Activated CD4-positive, CD25-positive, alpha-beta regulatory T cell (primary cell): Measurements from ENCODE around the gene MSL3.
A peak's percentile ranks its signal among the peaks of the same experiment; 100 is the strongest.

Experiments
- DNase-seq, 4 experiments: peaks; one replicate each; lab custom pipeline; 2025; lab: John Stamatoyannopoulos, UW

Gene MSL3

GRCh38 chrX:11759172-11759460 is 1.1 kb downstream of the MSL3 start:
- no peak for DNase-seq

DNA sequence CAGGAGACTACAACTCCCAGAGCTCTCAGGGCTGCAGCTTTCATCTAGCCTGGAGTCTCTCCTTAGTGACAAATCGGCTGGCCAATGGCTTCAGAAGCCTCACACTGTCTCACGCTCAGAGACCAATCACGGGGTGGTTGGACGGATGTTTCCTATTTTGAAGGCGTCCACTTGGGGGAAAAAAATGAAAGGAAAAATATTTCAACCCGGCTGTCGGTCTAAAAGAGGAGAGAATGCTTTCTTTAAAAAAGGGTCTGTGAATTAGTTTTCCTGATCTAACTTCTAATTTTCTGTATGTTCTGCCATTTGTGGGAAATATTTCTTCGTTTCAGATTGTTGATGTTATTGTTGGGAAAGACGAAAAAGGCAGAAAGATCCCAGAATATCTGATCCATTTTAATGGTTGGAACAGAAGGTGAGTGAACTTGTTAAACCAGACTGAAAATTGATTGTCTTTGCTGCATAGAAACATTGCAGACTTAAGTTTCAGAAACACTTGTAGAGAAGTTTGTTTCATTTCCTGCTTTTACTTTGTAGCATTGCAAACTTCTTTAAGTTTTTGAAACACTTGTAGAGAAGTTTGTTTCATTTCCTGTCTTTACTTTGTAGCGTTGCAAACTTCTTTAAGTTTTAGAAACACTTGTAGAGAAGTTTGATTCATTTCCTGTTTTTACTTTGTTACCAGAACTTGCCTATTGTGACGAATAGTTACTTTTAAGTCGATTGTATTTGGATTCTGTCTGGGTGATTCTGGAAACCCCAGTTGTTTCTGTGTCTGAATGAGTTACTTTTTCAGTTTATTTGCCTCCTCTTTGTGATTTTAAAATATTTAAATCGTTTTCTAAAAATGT is 1.6 kb downstream of the MSL3 start:
- DNase-seq, result peak; percentile 8 to 50 (median 32)

DNA sequence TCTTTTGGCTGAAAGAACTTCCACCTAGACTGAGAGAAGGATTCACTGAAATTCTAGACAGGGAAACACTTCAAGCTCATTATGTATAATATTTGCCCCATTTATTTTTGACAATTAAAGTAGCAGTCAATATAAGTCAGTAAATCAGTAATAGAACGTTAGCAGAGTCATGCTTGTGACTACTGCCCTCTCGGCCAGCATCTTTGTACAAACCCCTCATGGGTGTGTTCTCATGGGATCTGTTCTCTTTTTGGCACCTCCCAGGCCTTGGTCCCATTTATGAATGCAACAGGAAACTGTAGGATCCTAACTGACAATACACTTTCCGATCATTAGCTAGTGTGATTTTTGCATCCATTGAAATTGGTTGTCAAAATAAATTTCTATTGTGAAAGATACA is 2.9 kb downstream of the MSL3 start:
- no peak for DNase-seq

- DNase-seq, result no peak
Observed at GRCh38 chrX:11764602-11765067, 6.6 kb downstream of the MSL3 start.

- peak in 1 of 4 experiments; percentile 3 for DNase-seq
Observed at GRCh38 chrX:11765449-11765848, 7.4 kb downstream of the MSL3 start.

DNA sequence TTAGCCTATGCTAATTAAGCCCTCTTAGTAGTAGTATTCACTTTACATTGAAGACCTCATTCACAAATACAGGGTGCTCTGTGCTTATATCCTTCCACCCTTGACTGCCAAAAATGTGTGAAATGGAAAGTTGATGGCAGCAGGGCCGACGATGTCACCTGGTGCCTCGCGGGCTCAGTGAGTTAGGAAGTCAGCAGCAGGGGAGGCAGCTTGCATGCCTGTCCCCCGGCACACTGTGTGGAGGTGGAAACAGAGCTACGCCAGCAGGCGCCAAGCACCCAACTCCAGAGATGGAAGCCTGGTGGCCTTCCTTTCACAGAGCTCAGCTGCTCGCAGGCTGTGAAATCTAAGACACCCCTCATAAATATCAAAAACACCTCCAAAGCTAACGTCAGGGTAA is 8.4 kb downstream of the MSL3 start:
- no peak for DNase-seq

- no peak for DNase-seq
Observed at GRCh38 chrX:11768039-11768438, 10.0 kb downstream of the MSL3 start.

DNA sequence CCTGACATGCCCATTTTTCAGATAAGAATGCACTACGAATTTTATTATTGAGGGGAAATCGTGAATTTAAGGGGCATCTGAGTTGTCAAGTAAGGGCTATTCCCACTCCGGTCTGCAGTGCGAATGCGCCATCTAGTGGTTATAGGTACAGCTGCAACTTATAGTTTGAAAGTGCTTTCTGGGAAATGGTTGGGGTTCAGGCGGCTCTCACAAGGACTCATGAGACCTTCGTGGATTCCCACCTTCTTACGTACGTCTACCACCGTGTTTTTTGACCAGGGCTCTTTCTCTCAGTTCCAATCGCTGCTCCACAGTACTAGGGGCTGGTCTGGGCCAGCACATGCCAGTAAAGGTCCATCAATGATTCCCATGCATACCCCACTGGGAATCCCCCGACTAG is 12.3 kb downstream of the MSL3 start:
- peak in 2 of 4 experiments; percentile 4 to 6 for DNase-seq

DNA sequence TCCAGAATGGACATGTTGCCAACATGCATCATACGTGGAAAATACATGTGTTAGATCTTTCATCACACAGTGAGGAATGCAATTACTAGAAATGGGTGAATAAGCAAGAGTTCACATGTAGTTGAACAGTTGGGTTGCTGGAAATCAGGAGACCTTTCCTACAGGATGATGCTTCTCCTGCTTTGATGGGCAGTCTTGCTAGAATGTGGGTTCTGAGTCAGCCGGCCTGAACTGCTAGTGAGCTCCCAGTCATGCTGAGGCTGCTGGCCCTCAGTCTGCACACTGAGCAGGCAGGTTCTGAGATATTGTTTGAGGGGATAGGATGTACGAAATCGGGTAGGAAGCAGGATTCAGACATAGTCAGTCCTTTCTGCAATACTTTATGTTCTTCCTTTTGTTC is 20.2 kb downstream of the MSL3 start:
- DNase-seq, result no peak

DNA sequence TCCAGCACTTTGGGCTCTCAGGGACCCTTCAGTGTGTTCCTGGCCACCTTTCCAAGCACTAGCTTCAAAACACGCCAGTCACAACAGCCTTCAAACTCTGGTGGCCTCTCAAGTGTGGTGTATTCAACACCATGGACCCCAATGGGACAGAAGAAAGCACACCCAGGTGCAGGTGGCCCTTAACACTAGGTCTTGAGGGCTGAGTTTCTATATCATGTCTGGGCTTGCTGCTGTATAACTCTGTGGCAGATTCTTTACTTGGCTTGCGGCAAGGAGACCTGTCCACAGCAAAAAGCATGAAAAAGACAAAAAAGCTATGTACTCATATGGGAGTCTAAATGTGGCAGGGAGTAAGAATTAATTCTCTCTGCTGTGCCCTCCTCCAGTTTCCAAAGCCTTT is 23.1 kb downstream of the MSL3 start:
- no peak for DNase-seq

DNA sequence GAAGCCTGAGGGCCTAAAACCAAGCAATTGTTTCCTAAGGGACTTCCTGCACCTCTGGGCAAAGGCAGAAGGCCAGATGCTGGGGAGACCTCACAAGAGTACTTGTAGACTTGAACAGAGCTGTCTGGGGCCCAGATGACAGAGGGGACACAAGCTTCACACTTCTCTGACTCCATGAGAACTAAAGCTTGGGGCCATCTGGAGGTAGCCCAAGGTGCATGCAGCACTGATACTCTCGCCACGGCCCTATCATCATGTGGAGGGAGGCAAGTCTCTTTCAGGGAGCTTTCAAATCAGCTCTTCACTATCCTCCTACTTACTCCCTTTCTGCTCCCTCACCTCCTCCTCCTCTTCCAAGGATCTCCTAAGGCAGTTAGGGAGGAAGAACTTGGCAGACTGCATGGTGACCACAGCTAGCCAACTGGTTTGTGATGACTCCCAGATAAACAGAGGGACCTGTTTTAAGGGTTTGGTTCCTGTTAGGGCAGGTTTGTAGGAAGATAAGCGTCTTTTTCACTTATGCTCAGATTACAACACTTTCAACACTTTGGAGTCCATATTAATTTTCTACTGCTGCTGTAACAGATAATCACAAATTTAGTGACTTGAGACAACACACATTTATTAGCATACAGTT is 23.8 kb downstream of the MSL3 start:
- DNase-seq, result no peak

DNA sequence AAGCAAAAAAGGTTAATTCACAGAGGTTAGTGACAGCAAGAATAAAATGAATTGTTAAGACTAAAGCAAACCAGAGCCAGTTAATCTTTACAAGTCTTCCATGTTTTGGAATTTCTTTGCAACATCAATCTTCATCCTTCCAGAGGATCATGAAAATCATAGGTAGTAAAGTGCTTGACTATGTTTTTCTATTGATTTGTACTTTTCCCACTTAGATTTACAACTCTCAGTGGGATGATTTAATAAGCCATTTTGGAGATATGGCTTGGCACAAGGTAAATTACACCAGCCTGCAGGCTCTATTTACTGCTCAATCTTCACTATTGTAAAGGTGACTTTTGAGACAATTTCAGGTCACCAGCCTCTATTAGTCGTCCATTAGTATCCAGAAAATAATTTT is 26.5 kb downstream of the MSL3 start:
- no peak for DNase-seq

GRCh38 chrX:11786862-11787261 is 28.8 kb downstream of the MSL3 start:
- no peak for DNase-seq

- peak; percentile 28 to 62 (median 51) for DNase-seq
Observed at GRCh38 chrX:11787564-11787963, 29.5 kb downstream of the MSL3 start.

DNA sequence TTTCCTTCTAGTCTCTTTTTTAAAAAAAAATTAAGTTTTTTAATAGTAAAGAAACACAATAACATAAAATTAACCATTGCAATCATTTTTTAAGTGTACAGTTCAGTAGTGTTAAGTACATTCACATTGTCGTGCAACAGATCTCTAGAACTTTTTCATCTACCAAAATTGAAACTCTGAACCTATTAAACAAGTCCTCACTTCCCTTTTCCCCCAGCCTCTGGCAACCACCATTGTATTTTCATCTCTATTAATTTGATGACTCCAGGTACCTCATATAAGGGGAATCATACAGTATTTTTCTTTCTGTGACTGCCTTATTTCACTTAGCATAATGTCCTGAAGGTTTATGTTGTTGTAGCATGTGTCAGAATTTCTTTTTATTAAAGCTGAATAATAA is 31.8 kb downstream of the MSL3 start:
- no peak for DNase-seq

DNA sequence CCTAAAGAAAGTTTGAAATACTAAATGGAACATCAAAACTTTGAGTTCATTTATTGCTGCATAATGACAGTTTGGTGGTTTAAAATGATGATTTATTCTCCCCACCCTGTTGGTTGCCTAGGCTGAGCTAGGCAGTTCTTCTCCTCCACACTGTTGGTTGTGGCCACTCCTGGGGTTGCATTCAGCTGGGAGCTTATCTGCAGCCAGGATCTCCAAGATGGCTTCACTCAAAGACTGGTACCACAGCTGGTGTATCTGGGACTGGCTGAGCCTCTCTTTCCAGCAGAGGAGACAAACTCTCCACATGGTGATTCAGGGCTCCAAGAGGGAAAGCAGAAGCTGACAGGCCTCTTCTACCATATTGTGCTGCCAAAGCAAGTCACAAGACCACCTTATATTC is 33.1 kb downstream of the MSL3 start:
- DNase-seq, result no peak

DNA sequence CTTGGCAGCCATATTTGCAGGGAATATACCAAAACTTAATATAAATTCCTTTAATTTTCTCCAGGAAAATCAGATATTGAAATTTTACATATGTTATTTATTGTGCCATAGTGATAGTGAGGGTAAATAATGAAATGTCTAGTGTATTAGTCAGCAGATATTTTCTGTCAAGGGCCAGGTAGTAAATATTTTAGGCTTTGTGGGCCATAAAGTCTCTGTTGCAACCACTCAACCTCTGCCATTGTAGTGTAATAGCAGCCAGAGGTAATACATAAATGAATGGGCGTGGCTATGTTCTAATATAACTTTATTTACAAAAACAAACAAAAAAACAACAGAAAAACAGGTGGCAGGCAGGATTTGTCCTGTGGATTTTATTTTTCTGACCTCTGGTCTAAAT is 33.5 kb downstream of the MSL3 start:
- DNase-seq, result no peak

GRCh38 chrX:11792461-11793421 is 34.7 kb downstream of the MSL3 start:
- DNase-seq, result peak in 2 of 4 experiments; percentile 4 to 15

- no peak for DNase-seq
Observed at GRCh38 chrX:11793734-11794133, 35.7 kb downstream of the MSL3 start.

DNA sequence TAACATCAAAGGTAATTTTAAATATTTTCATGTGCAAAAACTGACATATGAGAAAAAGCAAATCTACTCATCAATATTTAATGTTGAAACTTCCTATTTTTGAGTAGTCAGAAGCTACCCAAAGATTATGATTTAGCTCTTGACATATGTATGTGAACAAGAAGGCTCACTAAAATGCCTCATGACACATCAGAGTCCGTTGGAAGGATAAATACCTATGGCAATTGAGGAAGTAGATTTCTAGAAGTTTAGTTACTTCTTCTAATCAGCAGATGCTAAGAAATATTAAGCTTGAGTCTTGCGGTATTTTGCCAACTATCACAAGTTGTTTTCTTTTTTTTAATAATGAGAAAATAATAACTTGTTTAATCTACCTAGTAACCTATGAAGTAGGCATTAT is 55.3 kb downstream of the MSL3 start:
- no peak for DNase-seq
